H9 (cell line): ENCODE measurements around the gene TRIM69. TPM values are rescaled to one million over a fixed set of nuclear protein-coding genes. Genes with fewer than 3 reads are reported as not detected.

Experiments
- DNase-seq: peaks from one replicate; pipeline ENCODE4 v3.0.0-alpha.2; 2017
- H2AFZ ChIP-seq: one replicate; pipeline ENCODE4 v1.6.1; 2013; ENCODE audit warnings: mild to moderate bottlenecking, low read length, control low read depth, moderate library complexity
- H2AK5ac ChIP-seq: 2 replicates; pipeline ENCODE4 v1.6.1; 2013; ENCODE audit warnings: low read length, control low read depth, mixed read lengths; ENCODE audit not compliant: insufficient read length
- H2BK120ac ChIP-seq: one replicate; pipeline ENCODE4 v1.6.1; 2013; ENCODE audit warnings: low read depth, mild to moderate bottlenecking, low read length, control low read depth, inconsistent platforms; ENCODE audit not compliant: poor library complexity, severe bottlenecking
- H2BK12ac ChIP-seq: 2 replicates; pipeline ENCODE4 v1.6.1; 2013; ENCODE audit warnings: low read length, control low read depth, mixed read lengths, low read depth; ENCODE audit not compliant: insufficient read length
- H2BK15ac ChIP-seq: 2 replicates; pipeline ENCODE4 v1.6.1; 2013; ENCODE audit warnings: low read depth, low read length, control low read depth
- H2BK20ac ChIP-seq: one replicate; pipeline ENCODE4 v1.6.1; 2013; ENCODE audit warnings: low read depth, mild to moderate bottlenecking, low read length, control low read depth, inconsistent platforms; ENCODE audit not compliant: poor library complexity, severe bottlenecking
- H2BK5ac ChIP-seq: 2 replicates; pipeline ENCODE4 v1.6.1; 2013; ENCODE audit warnings: low read length, control low read depth, mixed read lengths; ENCODE audit not compliant: insufficient read length
- H3K14ac ChIP-seq: 2 replicates; pipeline ENCODE4 v1.6.1; 2013; ENCODE audit warnings: low read length, control low read depth; ENCODE audit not compliant: insufficient read depth
- H3K18ac ChIP-seq: 2 replicates; pipeline ENCODE4 v1.6.1; 2013; ENCODE audit warnings: low read depth, mild to moderate bottlenecking, mixed read lengths, low read length, control low read depth; ENCODE audit not compliant: insufficient read length
- H3K23ac ChIP-seq: 2 replicates; pipeline ENCODE4 v1.6.1; 2013; ENCODE audit warnings: low read length, control low read depth, mixed read lengths, low read depth; ENCODE audit not compliant: insufficient read length
- H3K23me2 ChIP-seq: 2 replicates; pipeline ENCODE4 v1.6.1; 2013; ENCODE audit warnings: low read depth, mild to moderate bottlenecking, mixed read lengths, low read length, control low read depth; ENCODE audit not compliant: insufficient read length, poor library complexity, severe bottlenecking
- H3K27ac ChIP-seq: 2 replicates; pipeline ENCODE4 v1.5.1; 2013; ENCODE audit warnings: low read length, control low read depth, mixed read lengths, low read depth; ENCODE audit not compliant: insufficient read length
- H3K27me3 ChIP-seq: 2 replicates; pipeline ENCODE4 v1.6.1; 2013; ENCODE audit warnings: low read length, control low read depth, inconsistent platforms; ENCODE audit not compliant: insufficient read depth
- H3K4ac ChIP-seq: 2 replicates; pipeline ENCODE4 v1.6.1; 2013; ENCODE audit warnings: low read depth, mild to moderate bottlenecking, control low read depth, inconsistent platforms, low read length, moderate library complexity
- H3K4me1 ChIP-seq: 2 replicates; pipeline ENCODE4 v1.6.1; 2013; ENCODE audit warnings: low read length, control low read depth, inconsistent platforms; ENCODE audit not compliant: insufficient read depth
- H3K4me2 ChIP-seq: 2 replicates; pipeline ENCODE4 v1.6.1; 2013; ENCODE audit warnings: low read length, control low read depth, mixed read lengths; ENCODE audit not compliant: insufficient read length, insufficient read depth
- H3K56ac ChIP-seq: 2 replicates; pipeline ENCODE4 v1.6.1; 2013; ENCODE audit warnings: low read depth, mild to moderate bottlenecking, mixed read lengths, low read length, control low read depth; ENCODE audit not compliant: insufficient read length
- H3K79me1 ChIP-seq: 2 replicates; pipeline ENCODE4 v1.6.1; 2013; ENCODE audit warnings: low read depth, mild to moderate bottlenecking, moderate library complexity, low read length, control low read depth, inconsistent platforms; ENCODE audit not compliant: insufficient read depth, poor library complexity, severe bottlenecking
- H3K79me2 ChIP-seq: 2 replicates; pipeline ENCODE4 v1.6.1; 2013; ENCODE audit warnings: low read length, control low read depth, inconsistent platforms; ENCODE audit not compliant: insufficient read depth
- H3K9ac ChIP-seq: 2 replicates; pipeline ENCODE4 v1.6.1; 2013; ENCODE audit warnings: low read length, control low read depth, mixed read lengths; ENCODE audit not compliant: insufficient read length; ENCODE audit errors: extremely low read depth
- H3K9me3 ChIP-seq: one replicate; pipeline ENCODE4 v1.6.1; 2013; ENCODE audit warnings: low read depth, low read length, inconsistent platforms; ENCODE audit not compliant: control insufficient read depth
- H3T11ph ChIP-seq: one replicate; pipeline ENCODE4 v1.6.1; 2013; ENCODE audit warnings: mild to moderate bottlenecking, low read length, control low read depth, inconsistent platforms
- H4K20me1 ChIP-seq: one replicate; pipeline ENCODE4 v1.6.1; 2013; ENCODE audit not compliant: control insufficient read depth, insufficient read length, insufficient read depth
- H4K5ac ChIP-seq: 2 replicates; pipeline ENCODE4 v1.6.1; 2013; ENCODE audit warnings: low read depth, mild to moderate bottlenecking, mixed read lengths, low read length, control low read depth; ENCODE audit not compliant: insufficient read length
- H4K8ac ChIP-seq: replicated peaks from 2 replicates; pipeline ENCODE4 v1.6.1; 2013; ENCODE audit warnings: low read length, control low read depth, mixed read lengths, low read depth; ENCODE audit not compliant: insufficient read length
- H4K91ac ChIP-seq: 2 replicates; pipeline ENCODE4 v1.6.1; 2013; ENCODE audit warnings: low read depth, mild to moderate bottlenecking, moderate library complexity, mixed read lengths, low read length, control low read depth; ENCODE audit not compliant: insufficient read length
- H3K27ac Mint-ChIP-seq, 3 experiments: 2 replicates in 2 of 3; 3 replicates in 1 of 3; pipeline ENCODE4 v1.8.0; 2020 to 2021; ENCODE audit warnings: mixed read lengths in 3 of 3, mild to moderate bottlenecking in 1 of 3, moderate library complexity in 1 of 3
- H3K27me3 Mint-ChIP-seq: 2 replicates; pipeline ENCODE4 v1.8.0; 2021; ENCODE audit warnings: low read depth, mild to moderate bottlenecking, moderate library complexity, mixed read lengths
- H3K36me3 Mint-ChIP-seq, 3 experiments: 2 replicates in 2 of 3; 3 replicates in 1 of 3; pipeline ENCODE4 v1.8.0; 2020 to 2021; ENCODE audit warnings: low read depth in 3 of 3, mixed read lengths in 3 of 3; ENCODE audit not compliant: insufficient read depth in 1 of 3
- H3K4me1 Mint-ChIP-seq, 2 experiments: 2 replicates each; pipeline ENCODE4 v1.8.0; 2020; ENCODE audit warnings: mixed read lengths in 2 of 2
- H3K4me3 Mint-ChIP-seq, 2 experiments: 2 replicates in 1 of 2; 3 replicates in 1 of 2; pipeline ENCODE4 v1.8.0; 2020 to 2021; ENCODE audit warnings: mild to moderate bottlenecking in 2 of 2, mixed read lengths in 2 of 2, moderate library complexity in 1 of 2
- H3K9me3 Mint-ChIP-seq, 2 experiments: 2 replicates in 1 of 2; 3 replicates in 1 of 2; pipeline ENCODE4 v1.8.0; 2020; ENCODE audit warnings: mild to moderate bottlenecking in 2 of 2, mixed read lengths in 2 of 2, moderate library complexity in 1 of 2
- CTCF ChIP-seq: fragments of 200-600 bp; sonication (generic); conservative IDR thresholded peaks from 3 replicates; pipeline ENCODE4 v1.8.0; 2021; ENCODE audit warnings: antibody characterized with exemption, mild to moderate bottlenecking
- WGBS: extraction: QIAGEN DNeasy Blood & Tissue Kit; methylation state at CpG from one replicate; pipeline ENCODE4 v1.1.7; 2013; ENCODE audit warnings: missing lambda C conversion rate, low lambda C conversion rate, mixed read lengths; ENCODE audit not compliant: insufficient read length; ENCODE audit errors: extremely low coverage; 5-methylcytosine and 5-hydroxymethylcytosine counted together
- total RNA-seq: library from RNA; stranded (reverse); gene quantifications from 2 replicates; pipeline ENCODE4 v1.2.1, GENCODE V29; 2021

TRIM69 gene
- total RNA-seq, 1 experiment from 2014 or later: 4.3 TPM

DNA sequence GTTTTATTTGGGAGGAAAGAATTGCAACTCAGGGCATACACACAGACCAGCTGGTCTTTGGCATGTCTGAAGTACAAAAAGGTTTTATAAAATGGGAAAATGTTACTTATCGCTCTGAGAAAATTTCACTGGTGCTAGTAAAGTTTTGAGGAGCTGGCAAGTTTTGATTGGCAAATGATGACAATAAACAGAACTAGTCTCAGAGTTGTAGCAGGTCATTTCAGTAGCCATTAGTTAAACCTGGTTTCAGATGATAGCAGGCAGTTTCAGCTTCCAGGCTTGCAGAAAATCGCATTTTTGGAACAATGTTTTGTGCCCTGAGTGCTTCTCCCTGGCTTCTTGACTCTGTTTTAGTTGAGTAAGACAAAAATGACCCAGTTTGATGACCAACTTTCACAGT is 14.3 kb upstream of the TRIM69 start:
- H3K27me3 ChIP-seq: no peaks in the 10 kb centered on the region
- no peak overlapping the region for H4K5ac ChIP-seq
- no peak overlapping the region for H3K9ac ChIP-seq
- no peak overlapping the region for H2BK20ac ChIP-seq
- H3K56ac ChIP-seq: no peak overlapping the region
- H3T11ph ChIP-seq: no peak overlapping the region
- peaks cover 13 to 19% of the 10 kb centered on the region in 2 experiments for H3K4me1 Mint-ChIP-seq
- H3K14ac ChIP-seq: no peak overlapping the region
- TF ChIP-seq CTCF: no peak
- peaks cover 0 to 7% (median 5%) of the 10 kb centered on the region in 3 experiments; a peak in 3 of 7 replicates for H3K36me3 Mint-ChIP-seq
- WGBS: no CpG with 5 or more reads among the region's 2 CpGs
- no peak overlapping the region for H3K27ac Mint-ChIP-seq
- H3K9me3 ChIP-seq: no peaks in the 10 kb centered on the region
- no peak overlapping the region for H3K27ac ChIP-seq
- H3K4ac ChIP-seq: no peak overlapping the region
- H3K79me1 ChIP-seq: no peaks in the 10 kb centered on the region
- H4K8ac ChIP-seq: no peak overlapping the region
- no peak overlapping the region for H3K4me3 Mint-ChIP-seq
- no peak for DNase-seq
- H3K23ac ChIP-seq: no peak overlapping the region
- no peak overlapping the region for H2BK5ac ChIP-seq
- H2BK15ac ChIP-seq: no peak overlapping the region
- no peaks in the 10 kb centered on the region for H3K23me2 ChIP-seq
- peaks cover 3% of the 10 kb centered on the region; the same call in 1 of the 2 replicates for H3K4me1 ChIP-seq
- H3K9me3 Mint-ChIP-seq: no peaks in the 10 kb centered on the region
- H2BK12ac ChIP-seq: no peak overlapping the region
- no peak overlapping the region for H4K91ac ChIP-seq
- no peak overlapping the region for H2BK120ac ChIP-seq
- no peaks in the 10 kb centered on the region for H4K20me1 ChIP-seq
- H3K27me3 Mint-ChIP-seq: no peaks in the 10 kb centered on the region
- H3K4me2 ChIP-seq: no peak overlapping the region
- H2AFZ ChIP-seq: no peak overlapping the region
- no peaks in the 10 kb centered on the region for H3K79me2 ChIP-seq
- no peak overlapping the region for H2AK5ac ChIP-seq
- no peak overlapping the region for H3K18ac ChIP-seq
